ENCODE measurements around the gene XYLT2.

The XYLT2 gene

GRCh38 chr17:50352072-50352692 is 6.3 kb downstream of the XYLT2 start:
- no peak for DNase-seq

- no peak for DNase-seq
These were observed 7.0 kb downstream of the XYLT2 start for GRCh38 chr17:50352693-50353599.

GRCh38 chr17:50353600-50354195 is 7.8 kb downstream of the XYLT2 start:
- DNase-seq = no peak

GRCh38 chr17:50354198-50354597 is 8.3 kb downstream of the XYLT2 start:
- DNase-seq = no peak

- DNase-seq = no peak
These were observed 8.8 kb downstream of the XYLT2 start for GRCh38 chr17:50354776-50355175.

- DNase-seq = no peak
These were observed 9.4 kb downstream of the XYLT2 start for GRCh38 chr17:50355336-50355700.

GRCh38 chr17:50355701-50356341 is 9.9 kb downstream of the XYLT2 start:
- DNase-seq = no peak

GRCh38 chr17:50356418-50356817 is 10.5 kb downstream of the XYLT2 start:
- no peak for DNase-seq

GRCh38 chr17:50356892-50357510 is 11.1 kb downstream of the XYLT2 start:
- no peak for DNase-seq

GRCh38 chr17:50358177-50358576 is 12.3 kb downstream of the XYLT2 start:
- no peak for DNase-seq

- DNase-seq = no peak
These were observed 13.2 kb downstream of the XYLT2 start for GRCh38 chr17:50359005-50359699.

GRCh38 chr17:50359998-50360461 is 14.1 kb downstream of the XYLT2 start:
- DNase-seq = no peak

GRCh38 chr17:50360486-50361115 is 14.7 kb downstream of the XYLT2 start:
- no peak for DNase-seq

- peak; percentile 59 for DNase-seq
These were observed 15.9 kb downstream of the XYLT2 start for GRCh38 chr17:50361561-50362480.

- DNase-seq = no peak
These were observed 16.7 kb downstream of the XYLT2 start for GRCh38 chr17:50362661-50363060.

GRCh38 chr17:50363217-50364060 is 17.5 kb downstream of the XYLT2 start:
- DNase-seq = peak; percentile 30

GRCh38 chr17:50364061-50364458 is 18.1 kb downstream of the XYLT2 start:
- no peak for DNase-seq

GRCh38 chr17:50364715-50365114 is 18.8 kb downstream of the XYLT2 start:
- DNase-seq = peak; percentile 40

- no peak for DNase-seq
These were observed 19.2 kb downstream of the XYLT2 start for GRCh38 chr17:50365165-50365564.

Measured in fibroblast of skin of right quadriceps (primary cell).